ENCODE data around the gene MKS1.

Gene MKS1
- total RNA-seq = 5.5 to 17.4 (median 14.6) reads per million in 4 donors

DNA sequence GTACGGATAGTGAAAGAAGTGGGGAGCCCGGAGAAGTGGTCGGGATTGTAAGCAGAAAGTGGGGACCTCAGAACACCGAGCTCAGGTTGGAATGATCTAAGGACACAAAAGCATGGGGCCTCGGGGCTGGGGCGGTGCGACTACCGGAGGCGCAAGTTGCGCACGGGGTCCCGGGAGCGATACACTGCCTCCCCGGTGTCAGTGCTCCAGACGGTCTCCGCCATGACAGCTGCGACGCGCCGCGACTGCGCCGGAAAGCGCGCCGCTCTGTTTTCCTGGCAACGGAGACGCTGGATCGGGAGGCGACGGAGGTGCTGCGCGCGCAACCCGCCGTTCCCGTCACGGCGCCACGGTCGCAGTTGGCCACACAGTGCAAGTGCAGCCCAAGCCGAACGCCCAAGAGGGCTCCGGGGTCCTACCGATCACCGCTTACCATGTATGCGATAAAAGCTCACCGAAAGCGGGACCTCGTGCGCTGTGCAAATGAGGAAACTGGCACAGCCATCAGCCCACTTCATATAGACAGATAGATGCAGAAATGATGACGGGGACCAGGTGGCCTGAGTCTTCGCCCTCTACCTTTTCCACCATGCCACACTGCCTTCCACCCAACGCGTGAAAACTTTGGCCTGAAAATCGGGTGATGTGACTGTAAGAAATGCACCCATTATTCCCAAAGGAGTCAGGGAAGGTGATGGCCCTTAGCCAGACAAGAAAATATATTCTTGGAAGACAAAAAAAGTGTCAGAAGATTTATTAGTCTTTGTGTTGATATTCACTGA is at the start of gene MKS1:
TSS of gene MKS1 (minus strand) at position 249 of the 782 bp plus-strand sequence. CDS start at position 224, 25 bp downstream.
- DNase-seq = peak; percentile 85 to 95 (median 91)

DNA sequence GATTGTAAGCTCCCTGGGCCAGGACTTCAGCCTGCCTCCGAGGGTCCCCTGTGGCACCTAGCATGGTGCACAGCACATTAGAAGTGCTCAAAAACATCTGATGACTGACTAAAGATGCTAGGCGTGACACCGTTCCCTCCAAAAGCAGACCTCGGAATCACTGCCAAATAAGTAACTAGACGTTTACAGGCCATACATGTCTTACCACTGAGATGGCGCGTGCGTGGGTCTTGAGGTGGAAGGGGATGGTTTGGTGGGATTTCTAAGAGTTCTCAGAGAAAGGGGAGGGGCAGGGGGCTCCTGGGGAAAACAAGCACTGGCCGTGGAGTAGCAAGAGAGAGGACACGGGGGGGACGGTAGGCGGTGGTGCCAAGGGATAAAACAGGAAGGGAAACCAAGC is 49.3 kb upstream of the MKS1 start:
- no peak for DNase-seq

DNA sequence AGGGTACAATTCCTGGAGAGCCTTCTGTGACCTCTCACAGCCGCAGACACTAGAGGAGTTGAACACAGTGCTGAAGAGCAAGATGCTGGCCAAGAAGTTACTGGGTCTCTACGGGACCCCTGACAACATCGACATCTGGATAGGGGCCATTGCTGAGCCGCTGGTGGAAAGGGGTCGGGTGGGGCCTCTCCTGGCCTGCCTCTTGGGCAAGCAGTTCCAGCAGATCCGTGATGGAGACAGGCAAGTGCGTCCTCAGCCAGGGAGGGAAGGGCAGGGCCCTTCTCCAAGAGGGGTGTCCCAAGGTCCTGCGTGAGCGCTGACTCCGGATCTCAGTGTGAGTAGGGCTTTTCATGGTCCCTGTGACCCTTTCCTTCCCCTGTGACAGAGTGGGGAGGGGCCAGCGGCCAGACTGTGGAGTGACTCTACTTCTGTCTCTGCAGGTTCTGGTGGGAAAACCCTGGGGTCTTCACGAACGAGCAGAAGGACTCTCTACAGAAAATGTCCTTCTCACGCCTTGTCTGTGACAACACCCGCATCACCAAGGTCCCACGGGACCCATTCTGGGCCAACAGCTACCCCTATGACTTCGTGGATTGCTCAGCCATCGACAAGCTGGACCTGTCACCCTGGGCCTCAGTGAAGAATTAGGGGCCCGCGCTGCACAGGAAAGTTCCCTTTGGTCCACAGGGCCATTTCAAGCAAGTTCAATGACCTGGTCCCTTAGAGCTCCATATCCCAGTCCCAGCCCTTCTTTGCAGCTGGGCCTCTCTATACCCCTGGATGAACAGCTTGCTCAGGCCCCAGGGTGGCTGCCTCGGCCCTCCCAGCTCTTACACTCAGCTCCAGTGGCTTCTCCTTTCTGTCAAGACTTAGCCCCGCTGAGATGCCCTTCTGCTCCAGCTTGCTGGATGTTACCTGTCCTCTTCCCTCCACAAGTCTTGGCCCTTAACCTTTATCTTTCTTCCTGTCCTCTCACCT is 48.6 kb upstream of the MKS1 start:
- no peak for DNase-seq

DNA sequence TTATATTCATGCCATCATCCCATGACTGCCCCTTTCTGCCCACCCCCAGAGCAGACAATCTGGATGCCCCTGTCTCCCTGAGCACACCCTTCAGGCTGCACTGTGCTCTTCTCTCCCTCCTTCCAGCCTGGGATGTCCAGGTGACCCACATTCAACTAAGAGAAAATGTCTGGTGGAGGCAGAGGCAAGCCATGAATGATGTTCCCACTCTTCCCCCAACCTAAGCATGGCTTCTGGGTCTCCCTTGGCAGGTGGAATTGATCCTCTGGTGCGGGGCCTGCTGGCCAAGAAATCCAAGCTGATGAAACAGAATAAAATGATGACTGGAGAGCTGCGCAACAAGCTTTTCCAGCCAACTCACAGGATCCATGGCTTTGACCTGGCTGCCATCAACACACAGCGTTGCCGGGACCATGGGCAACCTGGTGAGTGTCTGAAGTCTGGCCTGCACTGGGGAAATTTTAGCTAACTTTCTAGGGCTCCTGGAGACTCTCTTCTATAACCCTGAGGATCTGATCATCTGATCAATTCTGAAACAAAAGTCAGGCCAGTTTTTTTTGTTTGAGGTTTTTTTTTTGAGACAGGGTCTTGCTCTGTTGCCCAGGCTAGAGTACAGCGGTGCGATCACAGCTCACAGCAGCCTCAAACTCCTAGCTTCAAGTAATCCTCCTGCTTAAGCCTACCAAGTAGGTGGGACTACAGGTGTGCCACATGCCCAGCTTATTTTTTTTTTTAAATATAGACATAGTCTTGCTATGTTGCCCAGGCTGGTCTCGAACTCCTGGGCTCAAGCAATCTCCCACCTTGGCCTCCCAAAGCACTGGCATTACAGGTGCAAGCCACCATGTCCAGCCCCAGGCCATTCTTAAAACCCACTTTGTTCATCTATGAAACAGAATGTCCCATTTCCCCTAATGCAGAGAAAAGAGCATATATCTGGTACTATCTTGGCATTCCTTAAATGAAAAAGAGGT is 47.1 kb upstream of the MKS1 start:
- no peak for DNase-seq

DNA sequence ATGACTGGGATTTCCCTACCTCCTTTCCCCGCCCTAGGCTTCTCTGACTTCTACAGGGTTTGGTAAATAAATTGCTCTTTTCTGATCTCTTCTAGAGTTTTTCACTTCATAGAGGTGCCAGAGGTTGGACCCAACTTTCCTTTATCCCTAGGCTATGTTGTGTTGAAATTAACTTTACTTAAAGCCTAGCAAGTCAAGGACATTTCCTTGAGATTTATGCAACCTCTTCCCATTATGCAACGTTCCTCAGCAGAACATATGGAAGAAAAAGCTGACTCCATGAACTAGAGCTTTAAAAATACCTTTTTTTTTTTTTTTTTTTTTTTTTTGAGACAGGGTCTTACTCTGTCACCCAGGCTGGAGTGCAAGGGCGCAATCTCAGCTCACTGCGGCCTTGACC is 46.2 kb upstream of the MKS1 start:
- DNase-seq = no peak

DNA sequence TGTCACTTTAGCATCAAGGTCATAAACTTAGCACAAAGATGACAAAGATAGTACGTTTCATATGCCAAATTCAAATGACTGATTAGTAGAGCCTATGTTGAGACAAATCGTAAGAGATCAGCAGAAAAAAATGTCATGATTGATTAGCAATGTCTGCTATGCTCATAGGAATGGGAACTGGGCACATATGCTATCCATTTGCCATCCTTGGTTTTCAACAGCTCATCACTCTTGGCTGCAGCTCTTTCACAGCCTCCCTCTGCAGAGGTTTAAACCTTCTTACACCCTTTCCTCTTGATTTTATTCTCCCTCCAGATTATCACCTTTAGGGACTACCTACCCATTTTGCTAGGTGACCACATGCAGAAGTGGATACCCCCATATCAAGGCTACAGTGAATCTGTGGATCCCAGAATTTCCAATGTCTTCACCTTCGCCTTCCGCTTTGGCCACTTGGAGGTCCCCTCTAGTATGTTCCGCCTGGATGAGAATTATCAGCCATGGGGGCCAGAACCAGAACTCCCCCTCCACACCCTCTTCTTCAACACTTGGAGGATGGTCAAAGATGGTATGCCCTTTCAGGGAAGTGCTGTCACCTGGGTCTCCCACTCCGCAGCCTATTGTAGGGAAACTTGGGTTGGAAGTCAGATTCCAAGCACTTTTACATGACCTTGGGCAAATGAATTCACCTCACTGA is 45.5 kb upstream of the MKS1 start:
- DNase-seq = no peak

DNA sequence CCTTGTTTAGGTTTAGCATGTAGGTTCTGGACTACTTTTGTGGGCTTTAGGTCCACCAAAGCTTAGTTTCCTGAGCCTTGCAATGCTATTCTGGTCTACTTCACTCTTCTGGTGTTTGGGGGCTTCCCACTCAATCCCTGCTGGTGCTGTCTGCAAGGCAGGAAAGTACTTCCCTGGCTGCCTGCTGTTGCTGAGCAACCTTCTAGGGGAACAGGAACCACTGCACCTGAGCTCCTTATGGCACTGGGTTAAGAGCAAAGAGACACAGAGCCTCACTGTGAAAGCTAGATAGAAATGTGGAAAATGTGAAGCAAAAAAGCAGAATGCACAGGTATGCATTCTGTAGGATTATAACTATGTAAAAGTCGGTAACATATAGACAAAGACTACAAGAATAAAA is 44.7 kb upstream of the MKS1 start:
- DNase-seq = no peak

DNA sequence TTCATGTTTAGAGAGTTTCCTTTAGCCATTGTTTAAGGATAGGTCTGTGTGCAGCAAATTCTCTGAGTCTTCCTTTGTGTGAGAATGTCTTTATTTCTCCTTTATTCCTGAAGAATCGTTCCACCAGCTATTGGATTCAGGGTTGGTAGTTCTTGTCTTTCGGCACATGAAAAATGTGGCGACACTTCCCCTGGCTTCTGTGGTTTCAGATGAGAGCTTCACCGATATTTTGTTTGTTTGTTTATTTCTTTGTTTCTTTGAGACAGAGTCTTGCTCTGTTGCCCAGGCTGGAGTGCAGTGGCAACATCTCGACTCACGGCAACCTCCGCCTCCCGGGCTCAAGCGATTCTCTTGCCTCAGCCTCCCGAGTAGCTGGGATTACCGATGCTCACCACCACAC is 43.1 kb upstream of the MKS1 start:
- no peak for DNase-seq

DNA sequence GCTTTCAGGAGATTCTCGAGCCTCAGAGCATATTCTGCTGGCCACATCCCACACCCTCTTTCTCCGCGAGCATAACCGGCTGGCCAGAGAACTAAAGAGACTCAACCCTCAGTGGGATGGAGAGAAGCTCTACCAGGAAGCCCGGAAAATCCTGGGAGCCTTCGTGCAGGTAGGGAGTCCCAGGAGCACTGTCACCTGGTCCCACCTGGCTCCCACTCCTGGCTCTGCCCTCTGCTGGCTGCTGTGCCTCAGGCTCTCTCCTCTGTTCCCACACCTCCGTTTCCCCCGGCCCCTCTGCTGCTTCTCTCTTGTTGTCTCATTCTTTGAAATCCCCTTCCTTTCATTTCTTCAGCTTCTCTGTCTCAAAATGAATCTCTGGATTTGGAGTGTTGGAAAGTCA is 35.7 kb upstream of the MKS1 start:
- no peak for DNase-seq

DNA sequence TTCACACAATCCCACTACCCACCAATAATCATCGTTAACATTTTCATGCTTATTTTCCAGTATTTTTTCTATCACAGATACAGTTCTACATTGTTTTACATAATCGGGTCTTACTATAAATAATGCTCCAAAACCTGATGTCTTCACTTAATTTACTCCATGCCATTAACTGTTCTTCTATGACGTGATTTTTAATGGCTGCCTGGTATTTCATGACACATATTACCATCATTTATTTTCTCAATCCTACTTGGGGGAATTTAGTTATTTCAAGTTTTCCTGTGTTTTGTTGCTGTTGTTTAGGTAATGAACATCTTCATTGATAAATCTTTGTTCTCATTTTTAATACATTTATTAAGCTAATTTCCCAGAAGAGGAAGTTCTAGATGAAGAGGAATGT is 34.0 kb upstream of the MKS1 start:
- no peak for DNase-seq

DNA sequence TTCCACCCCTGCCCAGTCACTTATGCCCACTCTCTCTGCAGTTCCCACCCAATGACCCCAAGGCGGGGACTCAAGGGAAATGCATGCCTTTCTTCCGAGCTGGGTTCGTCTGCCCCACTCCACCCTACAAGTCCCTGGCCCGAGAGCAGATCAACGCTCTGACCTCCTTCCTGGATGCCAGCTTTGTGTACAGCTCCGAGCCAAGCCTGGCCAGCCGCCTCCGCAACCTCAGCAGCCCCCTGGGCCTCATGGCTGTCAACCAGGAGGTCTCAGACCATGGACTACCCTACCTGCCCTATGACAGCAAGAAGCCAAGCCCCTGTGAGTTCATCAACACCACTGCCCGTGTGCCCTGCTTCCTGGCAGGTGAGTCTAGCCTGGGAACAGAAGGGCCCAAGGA is 33.1 kb upstream of the MKS1 start:
- no peak for DNase-seq

DNA sequence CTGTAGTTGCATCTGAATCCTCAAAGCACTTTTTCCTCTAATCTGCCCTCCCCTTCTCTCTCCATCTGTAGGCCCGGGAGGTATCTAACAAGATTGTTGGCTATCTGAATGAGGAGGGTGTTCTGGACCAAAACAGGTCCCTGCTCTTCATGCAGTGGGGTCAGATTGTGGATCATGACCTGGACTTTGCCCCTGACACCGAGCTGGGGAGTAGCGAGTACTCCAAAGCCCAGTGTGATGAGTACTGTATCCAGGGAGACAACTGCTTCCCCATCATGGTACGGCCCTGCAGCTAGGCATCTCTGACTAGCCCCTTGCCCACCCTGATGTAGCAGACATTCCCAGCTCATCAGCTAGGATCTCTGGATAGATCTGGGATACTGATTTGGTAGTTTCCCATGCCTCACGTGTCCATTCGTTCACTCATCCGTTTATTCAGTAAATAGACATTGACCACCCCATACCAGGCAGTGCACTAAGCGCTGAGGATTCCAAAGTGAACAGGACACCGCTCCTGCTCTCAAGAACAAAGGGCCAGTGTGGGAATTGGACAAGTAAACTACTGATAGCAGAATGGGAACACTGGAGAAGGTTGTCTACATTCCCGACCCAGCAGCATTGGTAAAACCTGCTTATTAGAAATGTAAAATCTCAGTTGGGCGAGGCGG is 31.4 kb upstream of the MKS1 start:
- no peak for DNase-seq

DNA sequence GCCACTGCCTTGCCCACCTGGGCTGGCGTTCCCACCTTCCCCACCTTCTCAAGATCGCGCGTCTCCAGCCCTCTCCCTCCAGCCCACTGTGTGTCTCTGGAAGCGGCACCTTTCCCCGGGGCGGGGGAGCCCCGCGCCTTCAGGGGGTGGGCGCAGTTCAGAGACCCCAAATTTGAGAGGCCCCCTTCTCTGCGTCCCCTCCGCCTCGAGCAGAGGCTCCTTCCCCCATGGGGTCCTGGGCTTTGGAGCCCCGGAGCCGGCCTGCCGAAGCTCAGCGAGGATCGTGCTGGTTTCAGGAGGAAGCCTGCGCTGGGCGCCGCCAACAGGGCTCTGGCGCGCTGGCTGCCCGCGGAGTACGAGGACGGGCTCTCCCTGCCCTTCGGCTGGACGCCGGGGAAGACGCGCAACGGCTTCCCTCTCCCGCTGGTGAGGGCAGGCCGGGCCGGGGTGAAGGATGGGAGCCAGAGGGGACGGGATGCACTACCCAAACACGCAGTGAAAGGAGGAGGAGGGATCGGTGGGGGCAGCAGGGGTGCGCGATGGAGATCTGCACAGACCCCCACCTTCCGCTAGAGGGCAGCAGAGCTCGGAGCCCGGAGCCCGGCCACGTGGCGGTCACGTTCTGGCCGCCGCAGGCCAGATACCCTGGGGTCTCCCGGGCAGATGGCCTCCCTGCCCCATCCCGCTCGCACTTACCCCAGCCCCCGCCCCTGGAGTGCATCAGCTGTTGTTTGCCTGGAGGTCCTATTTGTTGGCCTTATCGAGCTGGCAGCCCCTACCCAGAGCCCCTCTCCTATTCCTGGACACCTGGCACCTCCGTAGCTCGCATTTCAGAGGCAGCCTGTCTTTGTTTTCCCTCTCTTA is 30.4 kb upstream of the MKS1 start:
- DNase-seq = peak; percentile 40 to 68 (median 59)

DNA sequence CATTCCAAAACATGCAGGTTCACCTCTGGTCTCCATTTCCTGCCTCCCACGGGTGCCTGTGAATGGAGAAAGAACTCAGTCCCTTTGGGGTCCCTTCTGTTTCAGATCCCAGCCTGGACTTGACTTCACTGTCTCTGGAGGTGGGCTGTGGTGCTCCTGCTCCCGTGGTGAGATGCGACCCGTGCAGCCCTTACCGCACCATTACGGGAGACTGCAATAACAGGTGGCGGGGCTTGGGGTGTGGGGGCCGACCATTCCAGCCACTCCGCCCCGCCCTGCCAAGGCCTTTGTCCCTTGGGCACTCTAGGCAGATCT is 29.9 kb upstream of the MKS1 start:
- no peak for DNase-seq

DNA sequence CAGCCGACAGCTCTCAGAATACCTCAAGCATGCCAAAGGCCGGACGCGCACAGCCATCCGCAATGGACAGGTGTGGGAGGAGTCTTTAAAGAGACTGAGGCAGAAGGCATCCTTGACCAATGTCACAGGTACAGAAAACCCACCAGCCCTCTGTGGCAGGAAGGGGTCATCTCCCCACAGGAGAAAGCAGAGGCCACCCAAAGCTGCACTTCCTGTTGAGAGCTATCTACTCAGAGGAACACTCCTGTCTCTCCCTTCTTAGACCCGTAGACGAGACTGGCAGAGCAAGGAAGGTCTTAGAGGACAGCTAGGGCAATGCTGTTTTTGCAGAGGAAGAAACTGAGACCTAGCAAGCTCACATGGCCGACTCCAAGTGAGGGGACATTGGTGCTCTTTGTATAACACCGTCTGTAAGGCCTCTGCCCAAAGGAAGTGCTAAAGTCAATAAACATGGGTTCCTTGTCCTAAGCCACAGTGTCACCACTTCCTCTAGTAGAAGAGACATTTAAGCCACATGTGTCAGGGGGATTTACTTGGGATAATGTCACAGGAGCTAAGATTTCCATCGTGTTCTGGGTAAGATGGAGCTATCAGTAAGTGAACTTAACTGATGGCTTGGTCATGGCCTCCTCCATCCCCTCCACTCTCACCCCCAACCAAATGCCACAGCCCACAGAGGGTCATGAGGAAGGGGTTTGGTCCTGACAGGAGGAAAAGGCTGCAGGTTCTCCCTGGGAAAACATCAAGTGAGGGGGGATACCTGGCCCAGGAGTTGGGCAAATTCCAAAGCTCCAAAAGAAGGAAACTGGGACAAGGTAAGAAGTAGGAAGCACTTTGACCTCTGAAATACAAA is 28.7 kb upstream of the MKS1 start:
- no peak for DNase-seq

DNA sequence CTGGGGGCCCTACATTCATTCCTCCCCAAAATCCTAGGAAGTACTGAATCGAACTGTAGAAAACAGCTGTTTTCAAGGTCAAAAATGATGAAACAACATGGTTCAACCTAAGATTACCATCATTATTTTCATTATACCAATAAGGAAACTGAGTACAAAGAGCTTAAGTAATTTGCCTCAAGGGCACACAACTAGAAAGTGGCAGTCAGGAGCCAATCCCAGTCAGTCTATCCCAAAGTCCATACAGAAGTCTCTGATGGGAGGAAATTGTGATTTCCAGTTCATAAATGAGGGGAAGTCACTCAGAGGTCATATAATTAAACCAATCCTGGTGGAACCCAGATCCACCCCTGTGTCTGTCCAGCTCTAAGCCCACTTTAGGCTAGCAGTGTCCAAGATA is 27.7 kb upstream of the MKS1 start:
- no peak for DNase-seq

DNA sequence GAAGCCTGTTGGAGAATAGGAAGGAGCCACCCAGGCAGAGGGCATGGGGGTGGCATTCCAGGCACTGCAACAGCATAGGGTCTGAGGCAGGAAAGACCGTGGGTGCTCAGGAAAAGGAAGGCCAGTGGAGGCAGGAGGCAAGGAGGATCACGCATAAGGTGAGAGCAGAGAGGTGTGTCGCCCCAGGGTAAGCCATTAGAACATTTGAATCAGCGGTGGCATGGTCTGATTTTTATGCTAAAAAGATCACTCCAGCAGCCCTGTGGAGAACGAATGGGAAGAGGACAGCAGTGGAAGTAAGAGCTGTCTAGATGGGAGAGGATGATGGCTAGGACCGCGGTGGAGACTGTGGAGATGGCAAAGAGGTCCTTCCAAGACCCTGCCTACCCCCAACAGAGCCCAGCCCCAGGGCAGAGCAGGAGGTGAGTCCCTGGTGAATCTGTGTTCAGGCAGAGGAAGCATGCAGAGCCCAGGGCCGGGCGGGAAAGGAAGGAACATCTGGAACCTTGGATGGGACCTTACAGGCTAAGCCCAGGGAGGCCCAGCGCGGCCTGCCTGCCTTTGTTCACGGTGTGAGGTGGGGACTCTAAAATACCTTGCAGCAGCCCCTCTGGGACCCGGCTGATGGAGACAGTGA is 27.2 kb upstream of the MKS1 start:
- no peak for DNase-seq

DNA sequence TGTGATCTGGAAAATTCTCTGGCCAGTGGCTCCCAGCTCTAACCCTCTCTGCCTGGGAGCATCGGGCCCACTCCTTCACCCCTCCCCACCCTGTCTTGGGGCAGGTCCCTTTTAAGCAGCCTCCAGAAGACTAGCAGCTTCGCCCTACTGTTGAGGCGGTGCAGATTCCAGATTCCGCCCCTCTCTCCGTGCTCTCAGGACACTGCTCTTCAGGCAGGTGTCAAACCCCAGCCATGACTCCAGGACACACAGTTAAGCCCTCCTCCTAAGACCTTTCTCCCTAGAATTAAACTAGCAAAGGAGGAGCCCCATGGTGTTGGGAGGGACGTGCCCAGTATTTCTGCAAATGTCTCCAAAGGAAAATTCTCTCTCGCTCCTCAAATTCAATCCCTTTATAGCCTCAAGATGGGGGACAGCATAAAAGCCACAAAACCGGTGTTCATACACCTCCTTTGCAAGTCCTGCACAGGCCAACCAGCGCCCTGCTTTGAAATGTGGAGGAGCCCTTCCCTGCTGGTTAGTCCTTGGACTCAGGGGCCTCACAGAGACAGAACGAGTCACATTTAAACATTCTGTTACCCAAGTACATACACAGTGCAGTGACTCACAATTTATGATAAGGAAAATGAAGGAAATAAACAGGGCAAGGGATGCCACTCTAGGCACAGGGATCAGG is 26.5 kb upstream of the MKS1 start:
- DNase-seq = no peak

Data from T-helper 1 cell (primary cell).